ENCODE data around the gene LIPF.
"Not testable (repeated sequence)": the region's sequence is repeated elsewhere in the genome, so short reads cannot be mapped to it uniquely, and the experiment has no call there.

LIPF gene

GRCh38 chr10:88664142-88664541, at the start of gene LIPF:
Gene LIPF (plus strand): TSS chr10:88664442. CDS start chr10:88667298, 2,856 bp downstream.
- no peak for DNase-seq

GRCh38 chr10:88616250-88616977, 47.8 kb upstream of the LIPF start:
- no peak for DNase-seq

GRCh38 chr10:88617772-88618300, 46.4 kb upstream of the LIPF start:
- no peak for DNase-seq

GRCh38 chr10:88618496-88618895, 45.7 kb upstream of the LIPF start:
- no peak for DNase-seq

- DNase-seq: no peak
Observed at GRCh38 chr10:88620441-88620840, 43.8 kb upstream of the LIPF start.

- DNase-seq: no peak
Observed at GRCh38 chr10:88623835-88624234, 40.4 kb upstream of the LIPF start.

GRCh38 chr10:88624840-88625239, 39.4 kb upstream of the LIPF start:
- DNase-seq: no peak

GRCh38 chr10:88640186-88640585, 24.1 kb upstream of the LIPF start:
- DNase-seq: no peak

- no peak for DNase-seq
Observed at GRCh38 chr10:88642209-88642608, 22.0 kb upstream of the LIPF start.

GRCh38 chr10:88642963-88643362, 21.3 kb upstream of the LIPF start:
- DNase-seq: no peak

GRCh38 chr10:88647061-88647615, 17.1 kb upstream of the LIPF start:
- DNase-seq: no peak

GRCh38 chr10:88651101-88651551, 13.1 kb upstream of the LIPF start:
- no peak for DNase-seq

- DNase-seq: no peak
Observed at GRCh38 chr10:88652616-88653015, 11.6 kb upstream of the LIPF start.

GRCh38 chr10:88657901-88658300, 6.3 kb upstream of the LIPF start:
- no peak for DNase-seq

- no peak for DNase-seq
Observed at GRCh38 chr10:88659725-88660597, 4.3 kb upstream of the LIPF start.

- no peak for DNase-seq
Observed at GRCh38 chr10:88660598-88660884, 3.7 kb upstream of the LIPF start.

GRCh38 chr10:88661018-88661417, 3.2 kb upstream of the LIPF start:
- DNase-seq: no peak

GRCh38 chr10:88661577-88661976, 2.7 kb upstream of the LIPF start:
- no peak for DNase-seq

GRCh38 chr10:88663153-88663552, 1.1 kb upstream of the LIPF start:
- DNase-seq: not testable (repeated sequence)

- no peak for DNase-seq
Observed at GRCh38 chr10:88668465-88668864, 4.2 kb downstream of the LIPF start.

- no peak for DNase-seq
Observed at GRCh38 chr10:88670497-88670896, 6.3 kb downstream of the LIPF start.

GRCh38 chr10:88672041-88672440, 7.8 kb downstream of the LIPF start:
- no peak for DNase-seq

- DNase-seq: no peak
Observed at GRCh38 chr10:88676283-88677060, 12.2 kb downstream of the LIPF start.

Measured in activated gamma-delta T cell treated with Interleukin-2 at 50 U/mL for 16 hours (primary cell).